Measurements from ENCODE around the gene PPP1R1A.

DNA sequence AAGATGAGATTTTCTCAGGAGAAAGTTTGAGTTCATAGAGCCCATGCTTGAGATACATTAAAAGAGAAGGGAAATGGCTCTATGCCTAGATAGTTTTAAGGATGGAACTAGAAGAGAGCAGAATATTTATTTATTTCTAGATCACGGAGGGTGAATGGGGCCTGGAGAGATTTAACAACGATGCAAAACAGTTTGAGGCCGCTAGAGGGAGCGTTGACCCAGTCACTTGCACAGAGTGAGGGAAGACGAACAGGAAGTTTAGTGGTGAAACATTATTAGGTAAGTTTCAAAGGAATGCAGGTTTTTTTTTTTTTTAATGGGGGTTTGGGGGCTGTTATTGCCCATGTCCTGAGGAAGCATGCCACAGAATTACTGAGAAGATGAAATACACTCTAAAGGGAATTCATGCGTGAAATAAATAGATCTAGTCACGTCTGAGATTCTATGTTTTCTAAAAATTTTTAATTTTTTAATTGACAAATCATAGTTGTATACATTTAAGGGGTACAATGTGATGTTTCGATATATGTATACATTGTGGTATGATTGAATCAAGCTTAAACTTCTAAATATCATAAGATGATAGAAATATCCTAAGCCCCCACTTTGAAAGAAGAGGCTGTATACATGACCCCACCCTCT, 14.8 kb upstream of the PPP1R1A start:
- TF ChIP-seq CTCF (conservative IDR thresholded peaks at IDR 0.05; ENCODE audit: low read length) (peak; percentile 90), EZH2phosphoT487 (IDR thresholded peaks at IDR 0.05; ENCODE audit: borderline replicate concordance) (no peak)
